SK-N-SH treated with all-trans-retinoic acid at 6 μM for 48 hours (cell line): Measurements from ENCODE around the gene CRHR2.

Source experiments
- ATAC-seq: fragments of 200-7000 bp; cut with Tn5 transposase; 3 replicates; pipeline ENCODE4 v1.9.1; 2020; ENCODE audit warnings: mild to moderate bottlenecking, moderate library complexity
- ARNTL ChIP-seq: fragments of 450-650 bp; formaldehyde crosslinking; IDR thresholded peaks from 2 replicates; pipeline ENCODE4 v1.5.0; 2020; ENCODE audit warnings: low read depth, mild to moderate bottlenecking, moderate library complexity, borderline replicate concordance
- BACH2 ChIP-seq: fragments of 250-450 bp; sonication (Bioruptor Pico); IDR thresholded peaks from 2 replicates; pipeline ENCODE4 v1.9.0; 2021; ENCODE audit warnings: mild to moderate bottlenecking, borderline replicate concordance
- CREB5 ChIP-seq: fragments of 250-450 bp; sonication (Bioruptor Pico); IDR thresholded peaks from 2 replicates; pipeline ENCODE4 v1.5.1; 2020; ENCODE audit warnings: low read depth, mild to moderate bottlenecking, moderate library complexity
- CSDC2 ChIP-seq: fragments of 250-450 bp; sonication (Bioruptor Pico); IDR thresholded peaks from 2 replicates; pipeline ENCODE4 v1.5.0; 2020; ENCODE audit warnings: mild to moderate bottlenecking, moderate library complexity
- CSRNP3 ChIP-seq: fragments of 250-450 bp; sonication (Bioruptor Pico); IDR thresholded peaks from 2 replicates; pipeline ENCODE4 v1.5.1; 2021; ENCODE audit warnings: mild to moderate bottlenecking, moderate library complexity
- ESRRG ChIP-seq: fragments of 250-450 bp; sonication (Bioruptor Pico); IDR thresholded peaks from 2 replicates; pipeline ENCODE4 v1.6.1; 2021; ENCODE audit warnings: mild to moderate bottlenecking
- GLIS3 ChIP-seq: fragments of 250-450 bp; sonication (Bioruptor Pico); IDR thresholded peaks from 2 replicates; pipeline ENCODE4 v1.5.0; 2020; ENCODE audit warnings: mild to moderate bottlenecking, moderate library complexity
- ISL1 ChIP-seq: fragments of 250-450 bp; sonication (Bioruptor Pico); IDR thresholded peaks from 2 replicates; pipeline ENCODE4 v2.1.2; 2022; ENCODE audit warnings: mild to moderate bottlenecking, moderate library complexity
- OSR1 ChIP-seq: fragments of 250-450 bp; sonication (Bioruptor Pico); IDR thresholded peaks from 2 replicates; pipeline ENCODE4 v1.8.0; 2022; ENCODE audit warnings: moderate library complexity, mild to moderate bottlenecking, inconsistent platforms
- PPARA ChIP-seq: fragments of 250-450 bp; sonication (Bioruptor Pico); IDR thresholded peaks from 2 replicates; pipeline ENCODE4 v1.5.0; 2020; ENCODE audit warnings: mild to moderate bottlenecking, borderline replicate concordance
- RARB ChIP-seq: fragments of 250-450 bp; sonication (Bioruptor Pico); IDR thresholded peaks from 2 replicates; pipeline ENCODE4 v1.8.0; 2021; ENCODE audit warnings: mild to moderate bottlenecking, moderate library complexity
- SNAI2 ChIP-seq: fragments of 250-450 bp; sonication (Bioruptor Pico); IDR thresholded peaks from 2 replicates; pipeline ENCODE4 v1.5.0; 2020; ENCODE audit warnings: mild to moderate bottlenecking, moderate library complexity
- TCF4 ChIP-seq: fragments of 250-450 bp; sonication (Bioruptor Pico); IDR thresholded peaks from 2 replicates; pipeline ENCODE4 v1.8.0; 2021; ENCODE audit warnings: mild to moderate bottlenecking, moderate library complexity, borderline replicate concordance
- TSHZ2 ChIP-seq: fragments of 250-450 bp; sonication (Bioruptor Pico); IDR thresholded peaks from 2 replicates; pipeline ENCODE4 v1.5.0; 2020; ENCODE audit warnings: mild to moderate bottlenecking, moderate library complexity
- ZC3H10 ChIP-seq: fragments of 250-450 bp; sonication (Bioruptor Pico); IDR thresholded peaks from 2 replicates; pipeline ENCODE4 v1.5.1; 2021; ENCODE audit warnings: mild to moderate bottlenecking, moderate library complexity
- ZFP30 ChIP-seq: fragments of 450-650 bp; formaldehyde crosslinking; IDR thresholded peaks from 2 replicates; pipeline ENCODE4 v1.5.0; 2022; ENCODE audit warnings: mild to moderate bottlenecking, moderate library complexity
- ZNF565 ChIP-seq: fragments of 450-650 bp; formaldehyde crosslinking; conservative IDR thresholded peaks from 2 replicates; pipeline ENCODE4 v1.5.0; 2020; ENCODE audit warnings: low read depth, mild to moderate bottlenecking, moderate library complexity
- ZNF70 ChIP-seq: fragments of 450-650 bp; formaldehyde crosslinking; IDR thresholded peaks from 2 replicates; pipeline ENCODE4 v1.5.0; 2020; ENCODE audit warnings: mild to moderate bottlenecking, moderate library complexity
- ZNF8 ChIP-seq: fragments of 450-650 bp; formaldehyde crosslinking; IDR thresholded peaks from 2 replicates; pipeline ENCODE4 v1.5.0; 2020; ENCODE audit warnings: mild to moderate bottlenecking, moderate library complexity
- TF ChIP-seq, protein P1 (sequence below): fragments of 250-450 bp; sonication (Bioruptor Pico); IDR thresholded peaks from 2 replicates; pipeline ENCODE4 v1.8.0; 2021; ENCODE audit warnings: low read depth, mild to moderate bottlenecking, moderate library complexity, borderline replicate concordance

The CRHR2 gene

GRCh38 chr7:30663414-30663813 lies 18.8 kb downstream of the CRHR2 start:
- ATAC-seq = no peak
- TF ChIP-seq, protein P1, sequence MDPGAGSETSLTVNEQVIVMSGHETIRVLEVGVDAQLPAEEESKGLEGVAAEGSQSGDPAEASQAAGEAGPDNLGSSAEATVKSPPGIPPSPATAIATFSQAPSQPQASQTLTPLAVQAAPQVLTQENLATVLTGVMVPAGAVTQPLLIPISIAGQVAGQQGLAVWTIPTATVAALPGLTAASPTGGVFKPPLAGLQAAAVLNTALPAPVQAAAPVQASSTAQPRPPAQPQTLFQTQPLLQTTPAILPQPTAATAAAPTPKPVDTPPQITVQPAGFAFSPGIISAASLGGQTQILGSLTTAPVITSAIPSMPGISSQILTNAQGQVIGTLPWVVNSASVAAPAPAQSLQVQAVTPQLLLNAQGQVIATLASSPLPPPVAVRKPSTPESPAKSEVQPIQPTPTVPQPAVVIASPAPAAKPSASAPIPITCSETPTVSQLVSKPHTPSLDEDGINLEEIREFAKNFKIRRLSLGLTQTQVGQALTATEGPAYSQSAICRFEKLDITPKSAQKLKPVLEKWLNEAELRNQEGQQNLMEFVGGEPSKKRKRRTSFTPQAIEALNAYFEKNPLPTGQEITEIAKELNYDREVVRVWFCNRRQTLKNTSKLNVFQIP (CRISPR knock-in tag) = no peak
- no peak for TF ChIP-seq BACH2 (CRISPR knock-in tag)
- TF ChIP-seq OSR1 (CRISPR knock-in tag) = no peak
- TF ChIP-seq SNAI2 (CRISPR knock-in tag) = no peak
- TF ChIP-seq PPARA (CRISPR knock-in tag) = no peak
- TF ChIP-seq CSRNP3 (CRISPR knock-in tag) = no peak
- no peak for TF ChIP-seq GLIS3 (CRISPR knock-in tag)
- TF ChIP-seq RARB (CRISPR knock-in tag) = no peak
- TF ChIP-seq ZFP30 (CRISPR knock-in tag) = no peak
- TF ChIP-seq ZNF70 (CRISPR knock-in tag) = no peak
- no peak for TF ChIP-seq ISL1
- no peak for TF ChIP-seq CREB5 (CRISPR knock-in tag)
- TF ChIP-seq, all 23 proteins: peak for 0

DNA sequence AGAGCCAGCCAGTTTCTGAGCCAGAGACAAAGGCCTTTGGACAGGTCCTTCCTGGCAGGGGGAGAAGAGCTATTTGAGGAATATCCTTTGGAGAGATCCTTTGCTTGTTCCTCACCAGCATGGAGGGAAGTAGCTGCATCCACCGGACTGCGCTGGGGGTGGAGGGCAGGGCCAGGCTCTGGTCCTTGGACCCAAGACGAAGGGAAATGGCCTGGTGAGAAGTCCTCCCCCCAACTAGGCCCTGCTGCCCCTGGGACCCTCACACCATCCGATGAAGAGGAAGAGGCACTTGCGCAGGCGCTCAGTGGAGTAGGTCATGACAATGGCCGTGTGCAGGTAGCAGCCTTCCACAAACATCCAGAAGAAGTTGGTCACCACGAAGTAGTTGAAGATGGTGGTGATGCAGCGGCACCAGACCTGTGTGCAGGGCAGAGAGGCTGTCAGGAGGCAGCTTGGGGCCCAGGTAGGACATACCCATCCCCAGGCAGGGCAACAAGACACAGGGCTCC lies 19.8 kb downstream of the CRHR2 start:
- ATAC-seq = no peak
- no peak for TF ChIP-seq CREB5 (CRISPR knock-in tag)
- no peak for TF ChIP-seq ZNF70 (CRISPR knock-in tag)
- TF ChIP-seq, protein P1 (CRISPR knock-in tag) = no peak

DNA sequence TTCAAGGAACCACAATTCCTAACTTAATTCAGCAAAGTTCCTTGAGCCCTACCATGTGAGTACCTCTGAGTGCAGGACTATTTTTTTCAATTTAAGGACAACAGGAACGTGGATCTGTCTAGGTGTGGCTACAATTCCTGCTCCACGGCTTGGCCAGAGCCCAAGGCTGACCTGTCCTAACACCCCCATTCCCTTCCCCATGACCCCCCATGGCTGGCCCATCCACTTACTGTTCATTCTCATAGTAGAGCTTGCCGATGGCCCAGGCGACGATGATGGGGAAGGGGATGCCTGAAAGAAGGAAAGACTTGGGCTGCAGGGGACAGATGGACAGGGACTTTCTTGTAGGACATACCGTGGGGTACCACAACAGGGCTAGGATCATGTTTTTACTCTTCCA lies 20.3 kb downstream of the CRHR2 start:
- TF ChIP-seq PPARA (CRISPR knock-in tag) (no peak), ZFP30 (CRISPR knock-in tag) (no peak), TSHZ2 (no peak), BACH2 (CRISPR knock-in tag) (no peak), CSDC2 (CRISPR knock-in tag) (no peak), CREB5 (CRISPR knock-in tag) (no peak), ZNF70 (CRISPR knock-in tag) (no peak), OSR1 (CRISPR knock-in tag) (no peak), SNAI2 (CRISPR knock-in tag) (no peak), TCF4 (no peak), GLIS3 (CRISPR knock-in tag) (no peak), CSRNP3 (CRISPR knock-in tag) (no peak), ZC3H10 (CRISPR knock-in tag) (no peak), ESRRG (CRISPR knock-in tag) (no peak), ZNF565 (CRISPR knock-in tag) (no peak), ZNF8 (no peak), ARNTL (CRISPR knock-in tag) (no peak)
- TF ChIP-seq, protein P1 (CRISPR knock-in tag) = no peak
- TF ChIP-seq, all 23 proteins: peak for 0
- no peak for ATAC-seq
